Ecto neural progenitor cell (in vitro differentiated cells): ENCODE results near the gene CKAP2L.

Source experiments
- DNase-seq: peaks from one replicate; pipeline ENCODE4 v3.0.0-alpha.2; 2018; ENCODE audit warnings: low spot score

Gene CKAP2L

GRCh38 chr2:112791693-112792230 is 27.4 kb upstream of the CKAP2L start:
- no peak for DNase-seq

DNA sequence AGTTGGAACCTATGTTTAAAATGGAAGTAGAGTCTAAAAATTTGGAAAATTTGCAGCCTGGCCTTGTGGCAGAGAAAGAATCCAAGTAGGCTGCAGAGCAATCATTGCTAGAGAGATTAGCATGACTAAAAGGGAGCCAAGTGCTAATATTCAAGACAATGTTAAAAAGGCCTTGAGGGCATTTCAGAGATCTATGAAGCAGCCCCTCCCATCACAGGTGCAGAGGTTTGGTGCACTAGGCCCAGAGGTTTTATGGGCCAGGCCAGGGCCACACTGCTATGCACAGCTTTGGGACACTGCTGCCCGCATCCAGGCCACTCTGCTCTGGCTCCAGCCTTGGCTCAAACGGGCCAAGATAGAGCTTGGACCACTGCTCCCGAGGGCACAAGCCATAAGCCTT is 26.6 kb upstream of the CKAP2L start:
- DNase-seq: no peak

GRCh38 chr2:112790305-112790704 is 25.9 kb upstream of the CKAP2L start:
- no peak for DNase-seq

DNA sequence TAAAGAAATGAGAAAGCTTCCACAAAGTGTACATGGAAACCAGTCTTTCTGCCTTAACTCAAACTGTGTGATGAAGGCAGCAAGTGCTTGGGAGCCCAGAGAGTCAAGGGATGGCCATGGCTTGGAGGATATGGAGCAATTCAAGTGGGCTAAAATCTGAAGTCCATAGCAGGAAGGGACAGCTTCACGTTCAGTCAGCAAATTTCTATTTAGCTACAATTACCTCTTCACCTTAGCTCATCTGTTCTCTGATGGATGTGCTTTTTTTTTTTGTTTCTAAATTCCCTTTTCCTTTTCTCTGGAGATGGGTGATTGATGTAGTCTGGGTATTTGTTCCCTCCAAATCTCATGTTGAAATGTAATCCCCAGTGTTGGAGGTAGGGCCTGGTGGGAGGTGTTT is 24.8 kb upstream of the CKAP2L start:
- no peak for DNase-seq

- no peak for DNase-seq
These were observed 24.2 kb upstream of the CKAP2L start for GRCh38 chr2:112788653-112789052.

- DNase-seq: no peak
These were observed 23.5 kb upstream of the CKAP2L start for GRCh38 chr2:112787729-112788393.

DNA sequence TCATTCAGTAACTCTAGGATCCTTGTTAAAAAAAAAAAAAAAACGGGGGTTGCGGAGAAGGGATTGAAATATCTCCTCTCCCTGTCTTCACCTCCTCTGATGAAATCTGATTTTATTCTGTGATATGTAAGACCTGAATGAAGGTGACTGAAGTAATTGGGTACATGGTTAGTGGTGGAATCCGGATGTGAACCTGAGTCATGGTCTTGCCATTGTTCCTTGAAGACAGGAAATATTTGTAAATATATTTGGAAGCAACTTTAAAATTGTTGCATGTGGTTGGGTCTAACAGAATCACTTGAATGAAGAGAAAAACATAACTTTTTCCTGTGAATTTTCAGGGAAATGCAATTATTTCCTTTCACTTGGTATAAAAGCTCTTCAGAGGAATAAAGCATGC is 22.9 kb upstream of the CKAP2L start:
- no peak for DNase-seq

DNA sequence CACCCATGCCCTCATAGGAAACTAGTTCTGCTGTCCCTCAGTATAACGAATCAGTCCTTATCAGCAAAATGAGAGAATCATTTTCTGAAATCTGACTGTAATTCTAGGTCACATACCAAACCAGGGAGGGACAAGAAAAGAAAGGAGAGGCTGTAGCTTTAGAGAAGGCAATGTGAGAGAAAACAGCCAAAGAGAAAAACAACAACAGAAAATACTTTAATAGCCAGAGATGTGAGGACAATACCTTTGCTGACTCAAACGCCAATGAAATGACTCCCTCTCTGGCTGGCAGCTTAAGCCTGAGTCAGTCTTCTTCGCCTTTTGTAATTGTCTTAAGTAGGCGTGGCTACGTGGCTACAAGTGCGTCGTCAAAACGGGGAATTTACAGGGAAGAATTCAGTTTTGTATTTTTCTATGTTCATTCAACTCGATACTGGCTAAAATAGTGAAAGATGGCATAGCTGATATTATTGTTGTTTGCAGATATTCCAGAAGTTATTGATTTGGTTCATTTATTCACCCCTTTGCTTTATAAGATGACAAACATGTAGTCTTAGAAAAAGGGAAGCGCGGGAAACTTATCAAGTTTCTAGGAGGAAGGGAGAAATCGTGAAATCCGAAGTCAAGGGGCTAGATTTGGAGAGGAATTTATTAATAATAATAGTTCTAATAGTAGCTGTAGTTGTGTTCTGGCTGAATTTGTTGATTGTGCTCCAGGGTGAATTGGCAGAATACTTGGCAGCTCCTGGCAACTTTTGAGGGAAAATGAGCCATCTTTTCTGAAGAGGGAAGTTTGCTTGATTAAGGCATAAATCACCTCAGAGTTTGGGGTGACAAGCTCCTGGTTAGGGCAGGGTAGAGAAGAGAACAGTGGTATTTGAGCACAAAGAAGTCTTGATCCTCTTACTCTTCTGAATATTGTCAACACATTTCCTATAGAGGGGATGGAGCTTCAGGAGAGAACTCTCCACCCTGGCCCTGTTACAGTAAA is 20.1 kb upstream of the CKAP2L start, which contains the start of gene IL1A:
TSS of gene IL1A (minus strand) at position 295 of the 991 bp plus-strand sequence. CDS start 723 bp downstream, outside the sequence.
- no peak for DNase-seq

- no peak for DNase-seq
These were observed 18.8 kb upstream of the CKAP2L start for GRCh38 chr2:112783187-112783714.

DNA sequence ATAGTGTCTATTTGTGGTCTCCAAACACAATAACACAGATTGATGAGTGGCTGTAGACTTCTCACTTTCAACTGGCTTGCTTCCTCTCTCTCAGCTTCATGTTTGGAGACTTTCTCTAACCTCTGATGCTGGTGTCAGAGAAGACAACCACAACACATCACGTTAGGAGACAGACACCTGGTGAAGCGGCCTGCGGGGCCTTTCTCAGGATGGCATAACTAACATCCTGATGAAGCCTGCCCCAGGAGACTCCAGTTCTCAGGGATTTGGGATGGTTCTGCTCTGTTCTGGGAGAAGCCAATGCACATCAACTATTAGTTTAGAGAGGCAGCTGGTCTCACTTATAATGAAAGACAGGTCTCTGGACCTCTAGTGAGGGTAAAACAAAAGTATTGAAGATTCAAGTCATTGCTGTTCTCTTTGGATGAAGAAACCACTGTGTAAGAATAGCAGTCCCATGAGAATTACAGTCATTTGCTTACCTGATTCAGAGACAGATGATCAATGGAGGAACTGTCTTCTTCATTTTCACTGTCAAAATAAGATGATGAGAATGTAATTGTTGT is 17.9 kb upstream of the CKAP2L start:
- no peak for DNase-seq

GRCh38 chr2:112779598-112779997 is 15.2 kb upstream of the CKAP2L start:
- DNase-seq: no peak

GRCh38 chr2:112777036-112777435 is 12.6 kb upstream of the CKAP2L start:
- no peak for DNase-seq

- no peak for DNase-seq
These were observed 11.7 kb upstream of the CKAP2L start for GRCh38 chr2:112776113-112776512.

DNA sequence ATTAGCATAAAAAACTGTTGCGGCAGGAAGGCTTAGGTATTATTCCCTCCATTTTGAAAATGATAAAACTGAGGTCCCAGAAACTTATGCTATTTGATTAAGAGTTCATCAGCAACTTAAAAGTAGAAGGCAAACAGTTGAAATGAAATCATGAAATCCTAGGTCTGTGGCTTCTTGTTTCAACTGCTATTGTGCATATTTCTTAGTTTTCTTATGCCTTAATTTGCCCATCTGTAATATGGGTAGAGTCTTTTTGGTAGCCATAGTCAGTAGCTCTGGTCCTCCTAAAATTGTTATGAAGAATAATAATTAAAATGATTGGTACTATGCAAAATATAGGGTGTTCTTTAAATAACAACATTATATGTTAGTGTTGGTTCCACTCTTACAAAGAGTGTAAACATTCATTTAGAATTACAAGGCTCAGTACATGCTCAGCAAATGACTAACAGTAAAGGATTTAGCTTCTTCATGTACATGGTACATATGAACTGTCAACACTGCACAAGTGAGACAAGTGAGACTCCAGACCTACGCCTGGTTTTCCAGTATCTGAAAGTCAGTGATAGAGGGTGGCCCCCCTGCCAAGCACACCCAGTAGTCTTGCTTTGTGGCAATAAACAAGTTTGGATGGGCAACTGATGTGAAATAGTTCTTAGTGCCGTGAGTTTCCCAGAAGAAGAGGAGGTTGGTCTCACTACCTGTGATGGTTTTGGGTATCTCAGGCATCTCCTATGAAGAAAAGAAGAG is 10.3 kb upstream of the CKAP2L start:
- no peak for DNase-seq

DNA sequence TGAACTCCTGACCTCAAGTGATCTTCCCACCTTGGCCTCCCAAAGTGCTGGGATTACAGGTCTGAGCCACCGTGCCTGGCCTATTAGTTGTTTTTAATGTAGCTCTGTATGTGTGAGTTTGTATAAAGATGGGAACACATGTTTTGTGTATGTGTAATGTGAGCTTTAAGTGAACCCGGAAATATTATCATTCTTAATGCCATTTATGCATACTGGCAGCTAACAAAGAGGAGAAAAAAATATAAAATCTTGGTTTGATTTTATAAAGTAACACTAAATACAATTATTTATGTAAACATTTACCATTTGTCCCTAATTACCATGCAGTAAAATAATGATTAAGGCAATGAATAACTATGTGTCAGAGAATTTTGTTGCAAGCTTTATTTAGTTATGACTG is 9.1 kb upstream of the CKAP2L start:
- DNase-seq: no peak

GRCh38 chr2:112772911-112773475 is 8.6 kb upstream of the CKAP2L start:
- no peak for DNase-seq

DNA sequence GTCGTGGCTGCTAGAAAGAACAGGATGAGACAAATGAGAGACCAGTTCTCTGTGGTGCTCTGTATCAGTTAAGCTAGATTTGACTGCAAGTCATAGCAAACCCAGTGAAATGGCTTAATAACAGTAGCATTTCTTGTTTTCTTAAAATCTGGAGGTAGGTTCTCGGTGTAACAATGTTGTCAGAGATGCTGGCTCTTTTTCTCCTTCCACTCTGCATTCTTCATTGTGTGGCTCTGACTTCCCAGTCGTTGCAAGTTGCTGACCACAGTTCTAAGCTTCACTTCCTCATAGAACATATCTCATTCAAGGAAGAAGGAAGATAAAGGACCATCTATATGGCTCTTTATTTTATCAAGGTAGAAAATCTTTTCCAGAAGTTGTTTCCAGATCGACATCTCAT is 7.9 kb upstream of the CKAP2L start:
- DNase-seq: no peak

GRCh38 chr2:112768432-112768831 is 4.0 kb upstream of the CKAP2L start:
- DNase-seq: no peak

GRCh38 chr2:112767693-112768330 is 3.4 kb upstream of the CKAP2L start:
- DNase-seq: no peak

DNA sequence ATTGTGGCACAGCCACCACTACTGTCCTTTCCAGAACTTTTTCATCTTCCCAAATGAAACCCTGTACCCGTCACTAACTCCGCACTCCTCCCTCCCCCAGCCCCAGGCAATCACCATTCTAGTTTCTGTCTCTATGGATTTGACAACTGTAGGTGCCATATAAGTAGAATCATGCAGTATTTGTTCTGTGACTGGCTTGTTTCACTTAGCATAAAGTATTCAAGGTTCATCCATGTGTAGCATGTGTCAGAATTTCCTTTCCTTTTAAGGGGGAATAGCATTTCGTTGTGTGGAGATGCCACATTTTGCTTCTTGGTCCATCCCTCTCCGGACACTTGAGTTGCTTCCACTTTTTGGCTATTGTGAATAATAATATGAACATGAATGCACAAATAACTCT is 842 bp upstream of the CKAP2L start:
- DNase-seq: no peak

- no peak for DNase-seq
These were observed 2.1 kb downstream of the CKAP2L start for GRCh38 chr2:112762276-112762675.
